TTC549 (cell line): ENCODE measurements around the gene CORIN.

ENCODE experiments used
- FAIRE-seq: peaks from 2 replicates; lab custom pipeline; 2012; peaks lifted over from hg19 to GRCh38; lab: Jason Lieb, UNC

The CORIN gene

DNA sequence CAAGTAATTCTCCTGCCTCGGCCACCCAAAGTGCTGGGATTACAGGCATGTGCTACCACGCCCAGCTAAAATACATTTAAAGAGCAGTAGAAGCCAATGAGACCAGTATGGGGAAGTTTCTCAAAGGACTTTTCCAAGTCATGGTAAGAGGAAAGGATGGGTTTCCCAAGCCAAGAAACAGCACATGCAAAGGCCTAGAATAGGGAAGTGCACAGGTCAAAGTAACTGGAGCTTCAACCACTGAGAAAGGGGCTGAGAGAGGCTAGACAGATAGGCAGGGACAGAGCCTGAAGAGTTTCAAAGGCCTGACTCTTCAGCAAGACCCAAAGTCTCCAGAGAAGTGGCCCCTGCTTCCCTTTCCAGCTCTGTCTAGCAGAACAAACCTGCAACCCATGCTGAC, 162.1 kb downstream of the CORIN start:
- FAIRE-seq, result no peak

DNA sequence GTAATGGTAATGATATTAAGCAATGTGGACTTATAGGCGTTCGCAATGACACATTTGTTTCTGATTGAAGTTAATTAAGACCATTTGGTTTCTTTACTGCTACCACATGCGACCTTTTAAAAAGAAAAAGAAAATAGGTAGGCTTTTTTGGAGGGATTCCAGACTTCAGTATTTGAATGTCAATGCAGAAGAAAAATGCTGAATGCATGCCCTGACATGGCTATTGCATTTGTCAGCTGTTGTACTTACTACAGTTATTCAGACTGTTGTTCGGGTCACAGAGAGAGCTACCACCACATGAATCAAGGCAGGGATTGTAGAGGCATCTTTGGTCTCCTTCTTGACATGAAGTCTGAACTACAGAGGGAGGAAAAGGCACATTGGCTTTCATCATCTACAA, 163.7 kb downstream of the CORIN start:
- no peak for FAIRE-seq

GRCh38 chr4:47672696-47673095, 165.2 kb downstream of the CORIN start:
- no peak for FAIRE-seq

DNA sequence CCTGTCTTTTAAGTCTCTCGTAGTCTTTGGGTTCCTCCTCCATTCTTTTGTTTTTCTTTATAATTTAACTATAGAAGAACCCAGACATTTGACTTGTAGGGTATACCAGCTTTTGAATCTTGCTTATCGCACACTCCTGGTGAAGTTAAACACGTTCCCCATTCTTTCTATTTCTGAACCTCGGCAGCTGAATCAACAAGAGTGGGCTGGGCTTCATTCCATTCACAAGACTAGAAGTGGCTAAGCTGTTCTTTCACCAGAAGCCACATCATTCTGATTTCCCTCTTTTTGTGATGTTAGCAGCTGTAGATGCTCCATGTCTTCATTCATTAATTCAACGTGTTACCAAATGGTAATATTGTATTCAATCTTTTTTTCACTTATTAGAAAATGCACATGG, 167.9 kb downstream of the CORIN start:
- no peak for FAIRE-seq

DNA sequence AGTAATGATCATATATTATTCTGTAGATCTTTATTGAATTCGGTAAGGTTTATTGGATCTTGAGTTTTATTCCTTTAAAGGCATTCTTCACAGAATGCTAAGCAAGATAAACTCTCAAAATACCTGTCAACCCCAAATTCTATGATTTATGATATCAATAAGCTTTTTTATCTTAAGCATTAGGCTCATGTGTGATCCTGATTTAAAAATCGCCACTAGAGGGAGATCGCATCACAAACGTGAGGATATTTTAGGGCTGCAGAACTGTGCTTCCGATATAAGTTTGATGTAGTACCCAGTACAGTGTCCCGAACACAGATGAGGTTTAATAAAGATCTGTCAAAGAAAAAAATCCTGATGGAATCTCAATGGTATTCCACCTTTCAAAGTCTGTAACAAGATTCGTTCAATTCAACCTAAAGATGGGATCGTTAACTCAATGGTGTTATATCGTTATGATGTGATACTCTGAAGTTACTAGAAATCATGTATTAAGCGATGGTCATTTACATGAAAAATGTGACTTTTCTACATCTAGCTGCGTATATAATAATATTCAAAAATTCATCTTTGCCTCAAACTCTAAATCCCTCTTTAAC, 169.0 kb downstream of the CORIN start:
- peak; percentile 67 for FAIRE-seq

GRCh38 chr4:47668256-47668655, 169.6 kb downstream of the CORIN start:
- FAIRE-seq, result no peak

DNA sequence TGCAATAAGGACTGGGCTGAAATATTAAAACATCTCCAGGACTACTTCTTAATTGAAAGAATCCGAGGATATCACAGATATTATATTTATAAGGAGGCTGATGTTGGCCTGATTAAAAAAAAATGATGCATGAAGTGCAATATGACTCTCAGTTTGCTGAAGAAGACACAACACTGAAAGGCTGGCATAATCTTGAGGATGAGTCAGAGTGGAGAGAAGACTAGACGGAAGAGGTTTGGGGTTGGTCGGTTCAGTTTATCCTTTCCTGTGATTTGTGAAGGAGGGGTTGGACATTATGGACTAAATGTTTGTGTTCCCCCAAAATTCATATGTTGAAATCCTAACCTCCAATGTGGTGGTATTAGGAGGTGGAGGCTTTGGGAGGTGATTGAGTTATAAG, 170.3 kb downstream of the CORIN start:
- FAIRE-seq, result no peak

- FAIRE-seq, result no peak
These were observed 173.6 kb downstream of the CORIN start for GRCh38 chr4:47664051-47664826.

GRCh38 chr4:47662975-47663374, 174.9 kb downstream of the CORIN start:
- no peak for FAIRE-seq

GRCh38 chr4:47661741-47662140, 176.1 kb downstream of the CORIN start:
- no peak for FAIRE-seq

DNA sequence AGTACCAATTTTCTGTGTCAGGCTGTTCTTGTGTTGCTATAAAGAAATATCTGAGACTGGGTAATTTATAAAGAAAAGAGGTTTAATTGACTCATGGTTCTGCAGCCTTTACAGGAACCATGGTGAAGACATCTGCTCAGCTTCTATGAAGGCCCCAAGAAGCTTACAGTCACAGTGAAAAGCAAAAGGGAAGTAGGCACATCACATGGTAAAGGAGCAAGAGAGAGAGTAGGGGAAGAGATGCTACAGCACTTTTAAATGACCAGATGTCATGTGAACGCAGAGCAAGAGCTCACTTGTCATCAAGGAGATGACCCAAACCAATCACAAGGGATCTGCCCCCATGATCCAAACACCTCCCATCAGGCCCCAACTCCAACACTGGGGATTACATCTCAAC, 178.5 kb downstream of the CORIN start:
- FAIRE-seq, result no peak

GRCh38 chr4:47654972-47655693, 182.7 kb downstream of the CORIN start:
- FAIRE-seq, result no peak

DNA sequence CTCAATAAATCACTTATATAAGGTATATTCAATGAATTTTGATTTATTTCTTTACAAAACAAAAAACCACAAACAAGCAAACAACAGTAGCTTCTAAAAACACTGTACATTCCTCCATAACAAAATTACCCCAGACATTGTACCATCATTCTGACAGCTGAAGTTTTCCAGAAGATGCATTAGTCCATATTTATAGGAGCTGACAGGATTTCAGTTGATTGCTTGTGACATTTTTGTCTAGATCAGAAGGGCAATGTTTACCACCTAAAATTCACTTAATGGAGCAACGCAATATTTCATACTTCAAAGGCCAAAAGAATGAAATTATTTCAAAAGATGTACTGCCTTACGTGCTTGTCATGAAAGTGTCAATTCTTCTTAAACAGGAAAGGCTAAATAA, 185.8 kb downstream of the CORIN start:
- no peak for FAIRE-seq

DNA sequence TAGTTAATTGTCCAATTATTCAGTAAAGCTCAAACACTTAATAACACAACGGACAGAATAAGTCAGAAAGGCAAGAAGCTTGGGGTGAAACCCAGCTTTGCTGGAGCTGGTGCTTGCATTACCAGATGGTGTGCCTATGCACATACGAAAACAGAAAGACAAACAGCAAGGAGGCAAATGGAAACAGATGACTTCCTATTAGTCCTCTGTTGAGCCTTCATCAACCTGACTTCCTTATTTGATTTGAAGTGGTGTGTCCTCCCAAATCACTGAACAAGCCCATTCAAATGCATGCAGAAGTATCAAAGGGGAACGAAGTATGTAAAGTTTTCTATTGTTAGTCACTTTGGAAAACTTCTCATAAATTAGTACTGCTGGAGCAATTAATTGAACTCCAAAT, 186.6 kb downstream of the CORIN start:
- no peak for FAIRE-seq

GRCh38 chr4:47650584-47651130, 187.2 kb downstream of the CORIN start:
- no peak for FAIRE-seq

- no peak for FAIRE-seq
These were observed 190.3 kb downstream of the CORIN start for GRCh38 chr4:47647544-47647943.

DNA sequence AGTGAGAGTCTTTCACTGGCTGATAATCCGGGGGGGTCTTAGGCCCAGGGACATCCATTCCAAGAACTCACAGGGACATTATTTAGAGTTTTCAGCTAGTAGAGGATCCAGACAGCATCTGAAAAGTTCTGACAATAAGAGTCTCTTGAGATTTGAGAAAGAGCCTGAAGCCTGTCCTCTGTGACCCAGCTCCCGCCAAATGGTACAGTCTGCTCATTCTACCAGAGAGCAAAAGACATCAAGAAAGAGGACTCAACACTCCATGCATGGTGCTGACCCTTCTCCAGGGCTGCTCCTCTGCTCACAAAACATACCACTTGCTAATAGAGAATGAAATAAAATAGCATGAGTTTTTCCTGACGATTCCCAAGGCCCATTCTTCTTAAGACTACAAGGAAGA, 190.8 kb downstream of the CORIN start:
- FAIRE-seq, result no peak

DNA sequence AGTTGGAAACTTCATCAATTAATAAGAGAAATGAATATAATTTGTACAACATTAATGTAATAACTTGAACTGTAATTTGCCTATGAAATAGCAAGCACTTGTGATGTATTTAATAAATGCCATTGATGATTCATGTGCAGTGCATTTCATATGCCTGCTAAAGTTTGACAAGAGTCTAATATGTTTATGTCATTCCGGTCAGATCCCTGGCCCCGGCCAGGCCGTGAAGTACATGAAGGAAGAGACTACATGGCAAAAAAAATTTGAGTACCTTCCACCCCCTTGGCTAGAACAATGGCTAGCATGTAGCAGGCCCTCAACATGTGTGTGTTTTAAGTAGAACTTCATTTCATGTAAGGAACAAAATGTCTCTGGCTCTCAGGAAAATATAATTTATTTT, 191.5 kb downstream of the CORIN start:
- FAIRE-seq, result no peak

DNA sequence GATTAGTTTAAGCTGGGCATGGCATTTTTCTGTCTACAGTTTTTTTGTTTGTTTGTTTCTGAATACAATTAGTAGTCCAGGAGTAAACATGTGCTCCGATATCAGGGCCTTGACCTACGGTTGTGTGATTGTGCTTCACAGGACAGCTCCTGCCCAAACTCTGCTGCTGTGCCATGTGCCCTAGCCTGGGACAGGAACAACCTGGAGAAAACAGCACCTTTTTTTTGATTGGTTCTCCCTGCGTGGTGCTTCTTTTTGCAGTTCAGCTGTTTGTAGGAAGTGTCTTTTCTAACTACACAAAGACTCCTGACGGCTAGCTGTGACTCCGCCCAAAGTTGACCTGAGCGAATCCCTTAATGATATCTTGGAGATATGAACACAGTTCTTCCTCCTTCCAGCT, 194.0 kb downstream of the CORIN start:
- no peak for FAIRE-seq

DNA sequence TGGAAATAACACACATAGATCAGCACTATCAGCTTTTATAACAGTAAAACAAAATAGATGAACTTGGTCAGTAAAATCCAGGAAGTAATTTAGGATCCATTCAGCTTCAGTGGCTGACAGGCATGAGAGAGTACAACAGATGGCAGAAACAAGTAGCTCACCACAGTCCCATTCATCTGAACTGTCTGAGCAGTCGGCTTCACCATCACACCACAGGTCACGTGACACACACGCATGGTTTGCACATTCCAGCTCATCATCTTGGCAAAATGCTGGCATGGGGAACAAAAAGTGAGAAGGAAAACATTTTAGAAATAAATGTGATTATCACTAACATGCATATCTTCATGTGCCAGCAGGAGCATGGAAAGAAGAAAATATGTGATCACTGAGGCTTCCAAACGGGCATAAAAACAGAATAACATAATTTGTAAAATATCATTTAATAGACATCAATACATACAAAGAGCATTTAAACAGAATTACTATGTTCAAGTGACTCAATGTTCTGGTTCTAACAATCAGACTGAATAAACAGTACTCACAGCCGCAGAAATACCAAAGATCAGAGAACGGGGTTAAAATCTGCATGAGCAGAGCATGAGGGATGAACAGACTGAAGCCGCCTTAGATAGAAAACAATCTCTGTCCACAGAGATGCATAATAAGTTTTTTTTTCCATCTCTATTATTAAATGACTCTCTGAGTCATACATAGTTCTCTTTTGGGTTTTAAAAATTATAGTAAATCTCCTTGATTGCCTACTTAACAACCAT, 194.7 kb downstream of the CORIN start:
- FAIRE-seq, result no peak

DNA sequence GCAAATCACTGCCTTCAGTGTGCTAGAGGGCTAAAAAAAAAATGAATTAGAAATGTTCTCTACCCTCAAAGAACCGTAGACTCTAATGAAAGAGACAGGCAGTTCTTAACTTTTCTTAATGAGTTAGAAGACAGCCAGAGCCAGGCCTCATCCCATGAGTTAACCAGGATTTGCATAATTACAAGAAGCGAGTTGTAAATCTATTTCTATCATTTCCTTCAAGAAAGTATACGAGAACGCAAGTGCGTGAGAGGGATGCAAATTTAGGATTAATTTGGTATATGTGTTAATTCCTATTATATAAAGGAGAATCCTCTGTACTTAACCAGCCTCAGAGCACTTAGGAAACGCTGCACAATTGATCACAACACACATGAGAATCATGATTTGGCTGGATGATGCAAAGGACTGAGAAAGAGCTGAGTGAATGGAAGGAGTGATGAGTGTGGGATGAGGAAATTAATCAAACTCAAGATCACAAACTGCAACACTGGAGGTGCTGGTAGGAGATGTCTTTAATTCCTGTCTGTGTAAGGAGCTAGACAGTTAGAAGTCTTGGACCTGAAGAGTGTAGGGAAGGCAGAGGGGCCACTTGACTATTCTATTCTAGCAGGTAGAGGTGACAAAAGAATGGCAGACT, 195.6 kb downstream of the CORIN start:
- no peak for FAIRE-seq

- FAIRE-seq, result no peak
These were observed 196.1 kb downstream of the CORIN start for GRCh38 chr4:47641755-47642154.
